Lower leg skin (tissue), 3 donors: ENCODE data around the gene FAM81B.

Experiments used
- CTCF ChIP-seq, 3 donors: fragments of 450-650 bp; IDR thresholded peaks; one replicate each; pipeline ENCODE4 v1.5.1; 2016; ENCODE audit warnings: antibody characterized with exemption in 3 of 3, mild to moderate bottlenecking in 3 of 3, moderate library complexity in 2 of 3
- POLR2A ChIP-seq, 2 donors: fragments of 450-650 bp; IDR thresholded peaks; one replicate each; pipeline ENCODE4 v1.6.1; 2016 to 2017; ENCODE audit warnings: antibody characterized with exemption in 2 of 2, mild to moderate bottlenecking in 1 of 2, moderate library complexity in 1 of 2

- TF ChIP-seq CTCF (IDR thresholded peaks at IDR 0.05) (no peak), POLR2A (IDR thresholded peaks at IDR 0.05) (no peak)
These were observed 50.5 kb downstream of the FAM81B start for GRCh38 chr5:95441636-95442035.
